CD4-positive, alpha-beta memory T cell (primary cell): ENCODE measurements around the gene PADI1. TPM values are rescaled to one million over a fixed set of nuclear protein-coding genes. Genes with fewer than 3 reads are reported as not detected.

Source experiments
- CTCF ChIA-PET: fragments of 350-600 bp; sonication (Branson Sonifier 250); formaldehyde crosslinking; loops from one replicate; lab custom pipeline; 2021; ENCODE audit warnings: inconsistent platforms; ENCODE audit not compliant: partially characterized antibody; lab: Charles Lee
- POLR2A ChIA-PET: fragments of 350-600 bp; sonication (Branson Sonifier 250); formaldehyde crosslinking; loops from one replicate; lab custom pipeline; 2021; ENCODE audit not compliant: partially characterized antibody; lab: Charles Lee
- DNase-seq, 5 donors: peaks; one replicate each; pipeline versions ENCODE4 v3.0.0 to v3.0.0-alpha.2; 2020 to 2022; ENCODE audit warnings: mixed read lengths in 1 of 5
- H3K27ac ChIP-seq: one replicate; pipeline ENCODE4 v1.7.0; 2013; ENCODE audit warnings: low read depth, low read length
- H3K27me3 ChIP-seq: 2 replicates; pipeline ENCODE4 v1.7.0; 2013; ENCODE audit warnings: mild to moderate bottlenecking, low read length, moderate library complexity; ENCODE audit not compliant: insufficient read depth
- H3K36me3 ChIP-seq: 2 replicates; pipeline ENCODE4 v1.7.0; 2013; ENCODE audit warnings: mild to moderate bottlenecking, low read length, moderate library complexity; ENCODE audit not compliant: insufficient read depth
- H3K4me1 ChIP-seq: 2 replicates; pipeline ENCODE4 v1.7.0; 2013; ENCODE audit warnings: mild to moderate bottlenecking, low read length, moderate library complexity; ENCODE audit not compliant: insufficient read depth
- H3K4me3 ChIP-seq, 2 donors: one replicate each; pipeline ENCODE4 v1.7.0; 2013; ENCODE audit warnings: low read length in 2 of 2, mild to moderate bottlenecking in 1 of 2
- H3K9me3 ChIP-seq, 2 donors: one replicate each; pipeline ENCODE4 v1.7.0; 2013; ENCODE audit warnings: low read length in 2 of 2, control low read depth in 1 of 2; ENCODE audit not compliant: control insufficient read depth in 1 of 2
- H3K27ac Mint-ChIP-seq, 7 donors: one replicate each; pipeline ENCODE4 v1.8.0; 2020 to 2021; ENCODE audit warnings: mixed read lengths in 7 of 7, mild to moderate bottlenecking in 6 of 7, inconsistent platforms in 3 of 7, moderate library complexity in 3 of 7
- H3K27me3 Mint-ChIP-seq, 2 donors: one replicate each; pipeline ENCODE4 v1.8.0; 2020 to 2021; ENCODE audit warnings: mixed read lengths in 2 of 2
- H3K36me3 Mint-ChIP-seq, 2 donors: one replicate each; pipeline ENCODE4 v1.8.0; 2020 to 2021; ENCODE audit warnings: mixed read lengths in 2 of 2, inconsistent platforms in 1 of 2, mild to moderate bottlenecking in 1 of 2
- H3K4me1 Mint-ChIP-seq, 4 donors: one replicate each; pipeline ENCODE4 v1.8.0; 2020 to 2021; ENCODE audit warnings: mixed read lengths in 4 of 4, mild to moderate bottlenecking in 1 of 4
- H3K4me3 Mint-ChIP-seq, 8 donors: one replicate each; pipeline ENCODE4 v1.8.0; 2020 to 2021; ENCODE audit warnings: mixed read lengths in 8 of 8, mild to moderate bottlenecking in 7 of 8, moderate library complexity in 6 of 8, inconsistent platforms in 3 of 8
- H3K9me3 Mint-ChIP-seq, 8 donors: one replicate each; pipeline ENCODE4 v1.8.0; 2020 to 2021; ENCODE audit warnings: mixed read lengths in 8 of 8, mild to moderate bottlenecking in 5 of 8, inconsistent platforms in 3 of 8, moderate library complexity in 1 of 8
- intact Hi-C: fragments of 100-400 bp; cut with micrococcal nuclease; formaldehyde crosslinking; loops from one replicate; pipeline ENCODE4 v1.15.1; 2023
- polyA plus RNA-seq, 2 donors: library from polyadenylated mRNA; unstranded; fragments of 300-500 nt; fragmentation: Illumina TruSeq; gene quantifications; one replicate each; pipeline ENCODE4 v1.2.3, GENCODE V29; 2021
- total RNA-seq, 2 experiments: library from RNA; stranded (reverse); gene quantifications; one replicate each; pipeline ENCODE4 v1.2.3, GENCODE V29; 2021

PADI1 gene
- total and polyA plus RNA-seq, 4 experiments from 2014 or later, result not detected

DNA sequence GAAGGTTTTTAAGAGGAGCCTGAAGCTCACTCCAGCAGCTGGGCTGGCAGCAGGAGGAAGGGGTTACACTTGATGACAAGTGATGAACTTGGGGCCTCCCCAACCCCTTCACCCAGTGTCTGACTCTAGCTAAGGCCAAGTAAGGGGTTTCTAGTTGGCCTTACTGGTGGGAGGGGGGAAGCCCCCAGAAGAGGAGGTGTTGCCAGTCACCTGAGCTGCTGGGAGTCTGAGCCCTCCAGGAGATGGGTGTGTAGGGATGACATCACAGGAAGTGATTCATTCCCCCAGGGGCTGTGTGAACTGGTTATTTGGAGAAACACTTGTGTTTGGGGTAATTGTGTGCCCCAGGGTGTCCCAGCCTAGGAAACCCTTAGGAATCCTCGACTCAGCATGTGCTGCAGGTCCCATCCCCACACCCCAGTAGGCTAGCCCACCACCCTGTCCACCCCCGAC lies 3.1 kb downstream of the PADI1 start:
- Histone ChIP-seq H3K36me3 (no peaks in the 10 kb centered on the region), H3K27me3 (peaks cover 4% of the 10 kb centered on the region), H3K4me3 (no peak overlapping the region), H3K4me1 (peaks cover 27% of the 10 kb centered on the region), H3K9me3 (no peaks in the 10 kb centered on the region), H3K27ac (no peak overlapping the region)
- intact Hi-C loops, result no loop called here
- H3K9me3 Mint-ChIP-seq, result no peaks in the 10 kb centered on the region
- peak in 2 of 5 donors; percentile 14 to 71 for DNase-seq
- peaks cover 12 to 13% of the 10 kb centered on the region in 2 donors for H3K27me3 Mint-ChIP-seq
- CTCF ChIA-PET, result interaction anchor here (1.4 to 1.9 kb wide), 2 partner anchors 9 to 29 kb away, joined by 4 read pairs; no protein-coding TSS in a partner anchor
- POLR2A ChIA-PET, result no interaction called here
- peak overlapping the region in 1 of 7 donors; percentile 38 for H3K27ac Mint-ChIP-seq
- no peaks in the 10 kb centered on the region for H3K36me3 Mint-ChIP-seq
- peaks cover 17 to 66% (median 39%) of the 10 kb centered on the region in 4 donors for H3K4me1 Mint-ChIP-seq
- H3K4me3 Mint-ChIP-seq, result peak overlapping the region in 1 of 8 donors; percentile 20

DNA sequence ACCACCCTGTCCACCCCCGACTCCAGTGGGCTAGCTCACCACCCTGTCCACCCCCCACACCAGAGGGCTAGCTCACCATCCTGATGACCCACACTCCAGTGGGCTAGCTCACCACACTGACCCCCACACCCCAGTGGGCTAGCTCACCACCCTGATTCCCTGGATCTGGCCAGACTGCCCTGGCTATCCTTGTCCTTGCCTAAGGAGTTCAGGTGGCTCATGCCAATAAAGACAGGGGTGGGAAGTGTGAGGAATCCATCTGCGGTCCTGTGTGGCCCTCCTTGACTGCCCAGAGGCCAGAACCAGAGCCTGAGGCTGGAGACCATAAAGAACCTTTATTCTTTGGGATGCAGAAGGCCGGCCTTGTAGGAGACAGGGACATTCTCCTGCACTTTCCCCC lies 3.6 kb downstream of the PADI1 start:
- H3K9me3 ChIP-seq, result no peaks in the 10 kb centered on the region
- POLR2A ChIA-PET, result no interaction called here
- intact Hi-C loops, result no loop called here
- Mint-ChIP-seq H3K9me3 (no peaks in the 10 kb centered on the region), H3K27me3 (peaks cover 15 to 17% of the 10 kb centered on the region in 2 donors), H3K36me3 (no peaks in the 10 kb centered on the region), H3K4me3 (no peak overlapping the region), H3K27ac (no peak overlapping the region), H3K4me1 (peaks cover 20 to 66% (median 40%) of the 10 kb centered on the region in 4 donors)
- H3K4me3 ChIP-seq, result no peak overlapping the region
- H3K27ac ChIP-seq, result no peak overlapping the region
- H3K36me3 ChIP-seq, result no peaks in the 10 kb centered on the region
- CTCF ChIA-PET, result interaction anchor here (1.4 to 1.9 kb wide), 2 partner anchors 10 to 28 kb away, joined by 4 read pairs; no protein-coding TSS in a partner anchor
- DNase-seq, result no peak
- peaks cover 4% of the 10 kb centered on the region for H3K27me3 ChIP-seq
- peaks cover 33% of the 10 kb centered on the region for H3K4me1 ChIP-seq

GRCh38 chr1:17209430-17209829 lies 4.5 kb downstream of the PADI1 start:
- H3K27ac Mint-ChIP-seq, result no peak overlapping the region

GRCh38 chr1:17210176-17210575 lies 5.2 kb downstream of the PADI1 start:
- POLR2A ChIA-PET, result no interaction called here
- H3K9me3 ChIP-seq, result no peaks in the 10 kb centered on the region
- H3K27ac Mint-ChIP-seq, result no peak overlapping the region
- H3K36me3 ChIP-seq, result no peaks in the 10 kb centered on the region
- H3K27me3 ChIP-seq, result peaks cover 9% of the 10 kb centered on the region
- H3K36me3 Mint-ChIP-seq, result no peaks in the 10 kb centered on the region
- H3K27ac ChIP-seq, result no peak overlapping the region
- CTCF ChIA-PET, result no interaction called here
- intact Hi-C loops, result no loop called here
- H3K4me3 ChIP-seq, result no peak overlapping the region
- no peak overlapping the region for H3K4me3 Mint-ChIP-seq
- H3K4me1 ChIP-seq, result peaks cover 35% of the 10 kb centered on the region
- H3K27me3 Mint-ChIP-seq, result peaks cover 20 to 28% of the 10 kb centered on the region in 2 donors
- no peaks in the 10 kb centered on the region for H3K9me3 Mint-ChIP-seq
- peaks cover 15 to 64% (median 39%) of the 10 kb centered on the region in 4 donors for H3K4me1 Mint-ChIP-seq
- no peak for DNase-seq

More at GRCh38 chr1:17209430-17209829, 4.5 kb downstream of the PADI1 start:
- Mint-ChIP-seq H3K27me3 (peaks cover 21 to 26% of the 10 kb centered on the region in 2 donors), H3K9me3 (no peaks in the 10 kb centered on the region), H3K4me1 (peaks cover 15 to 65% (median 40%) of the 10 kb centered on the region in 4 donors), H3K36me3 (no peaks in the 10 kb centered on the region), H3K4me3 (no peak overlapping the region)
- no peak overlapping the region for H3K4me3 ChIP-seq
- intact Hi-C loops, result no loop called here
- H3K27ac ChIP-seq, result no peak overlapping the region
- CTCF ChIA-PET, result no interaction called here
- DNase-seq, result no peak
- H3K27me3 ChIP-seq, result peaks cover 9% of the 10 kb centered on the region
- no peaks in the 10 kb centered on the region for H3K36me3 ChIP-seq
- POLR2A ChIA-PET, result no interaction called here
- H3K4me1 ChIP-seq, result peaks cover 35% of the 10 kb centered on the region
- no peaks in the 10 kb centered on the region for H3K9me3 ChIP-seq

GRCh38 chr1:17211377-17211776 lies 6.4 kb downstream of the PADI1 start:
- peaks cover 35% of the 10 kb centered on the region for H3K4me1 ChIP-seq
- CTCF ChIA-PET, result no interaction called here
- peak overlapping the region in 1 of 8 donors; percentile 83 for H3K4me3 Mint-ChIP-seq

GRCh38 chr1:17212009-17212408 lies 7.1 kb downstream of the PADI1 start:
- Mint-ChIP-seq H3K4me1 (peaks cover 14 to 57% (median 37%) of the 10 kb centered on the region in 4 donors), H3K36me3 (no peaks in the 10 kb centered on the region), H3K4me3 (peak overlapping the region in 2 of 8 donors; percentile 83 to 89), H3K9me3 (no peaks in the 10 kb centered on the region), H3K27me3 (peaks cover 20 to 33% of the 10 kb centered on the region in 2 donors), H3K27ac (peak overlapping the region in 1 of 7 donors; percentile 0)
- ChIA-PET POLR2A (no interaction called here), CTCF (interaction anchor here (0.9 kb wide), 1 partner anchor 90 kb away, joined by 3 read pairs; no protein-coding TSS in a partner anchor)
- no peak overlapping the region for H3K27ac ChIP-seq
- intact Hi-C loops, result no loop called here
- H3K27me3 ChIP-seq, result peaks cover 9% of the 10 kb centered on the region
- no peaks in the 10 kb centered on the region for H3K9me3 ChIP-seq
- H3K4me3 ChIP-seq, result no peak overlapping the region
- no peaks in the 10 kb centered on the region for H3K36me3 ChIP-seq
- H3K4me1 ChIP-seq, result peaks cover 35% of the 10 kb centered on the region
- no peak for DNase-seq

More at GRCh38 chr1:17211377-17211776, 6.4 kb downstream of the PADI1 start:
- Mint-ChIP-seq H3K36me3 (no peaks in the 10 kb centered on the region), H3K4me1 (peaks cover 14 to 57% (median 37%) of the 10 kb centered on the region in 4 donors), H3K27me3 (peaks cover 20 to 32% of the 10 kb centered on the region in 2 donors), H3K27ac (peak overlapping the region in 1 of 7 donors; percentile 35), H3K9me3 (no peaks in the 10 kb centered on the region)
- DNase-seq, result no peak
- peaks cover 9% of the 10 kb centered on the region for H3K27me3 ChIP-seq
- no peak overlapping the region for H3K27ac ChIP-seq
- intact Hi-C loops, result no loop called here
- H3K36me3 ChIP-seq, result no peaks in the 10 kb centered on the region
- no peak overlapping the region for H3K4me3 ChIP-seq
- POLR2A ChIA-PET, result no interaction called here
- H3K9me3 ChIP-seq, result no peaks in the 10 kb centered on the region

DNA sequence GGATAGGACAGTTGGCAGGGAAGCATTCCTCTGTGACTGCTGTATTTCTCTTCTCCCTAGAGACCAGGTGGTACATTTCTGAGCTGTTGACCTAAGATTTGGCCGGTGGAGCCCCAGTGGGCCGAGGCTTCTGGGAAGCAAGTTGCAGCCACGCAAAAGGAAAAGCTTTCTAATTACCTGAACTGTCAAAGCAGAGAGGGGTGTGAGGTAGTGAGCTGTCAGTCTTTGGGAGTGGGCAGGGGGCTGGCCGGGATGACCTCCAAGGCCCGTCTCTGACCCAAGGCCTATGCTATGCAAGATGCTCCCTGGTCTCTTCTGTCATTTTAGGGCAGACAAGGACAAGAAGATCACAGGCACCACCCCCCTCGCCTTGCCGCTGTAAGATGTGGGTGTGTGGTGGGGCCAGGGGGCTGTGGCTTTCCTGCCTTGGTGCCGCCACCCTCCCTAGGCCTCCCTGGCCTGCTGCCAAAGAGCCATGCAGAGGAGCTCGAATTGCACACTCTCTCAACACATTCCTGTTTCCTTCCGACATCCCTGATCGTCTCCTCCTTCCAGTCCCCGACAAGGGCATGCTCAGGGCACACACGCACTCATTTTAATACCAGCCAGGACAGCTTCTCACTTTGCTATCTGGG lies 7.7 kb downstream of the PADI1 start:
- Histone ChIP-seq H3K27me3 (peaks cover 9% of the 10 kb centered on the region), H3K9me3 (no peaks in the 10 kb centered on the region), H3K36me3 (no peaks in the 10 kb centered on the region), H3K4me1 (peaks cover 30% of the 10 kb centered on the region), H3K27ac (no peak overlapping the region), H3K4me3 (peak overlapping the region in 1 of 2 donors; percentile 1)
- H3K36me3 Mint-ChIP-seq, result no peaks in the 10 kb centered on the region
- ChIA-PET CTCF (interaction anchor here (0.9 kb wide), 1 partner anchor 91 kb away, joined by 3 read pairs; no protein-coding TSS in a partner anchor), POLR2A (no interaction called here)
- H3K27ac Mint-ChIP-seq, result peak overlapping the region in 3 of 7 donors; percentile 0 to 61 (median 40)
- H3K9me3 Mint-ChIP-seq, result no peaks in the 10 kb centered on the region
- peaks cover 14 to 55% (median 34%) of the 10 kb centered on the region in 4 donors for H3K4me1 Mint-ChIP-seq
- intact Hi-C loops, result no loop called here
- H3K27me3 Mint-ChIP-seq, result peaks cover 20 to 33% of the 10 kb centered on the region in 2 donors
- peak overlapping the region in 7 of 8 donors; percentile 53 to 89 (median 61) for H3K4me3 Mint-ChIP-seq
- DNase-seq, result peak; percentile 68 to 80 (median 76)
